IMR-90 (cell line): ENCODE results near the gene TREM2. TPM values are rescaled to one million over a fixed set of nuclear protein-coding genes. Genes with fewer than 3 reads are reported as not detected.

ENCODE experiments used
- ATAC-seq: fragments of 200-7000 bp; cut with Tn5 transposase; 2 replicates; pipeline ENCODE4 v1.9.1; 2020; ENCODE audit warnings: low read depth, mild to moderate bottlenecking, moderate library complexity
- BruUV-seq: library from RNA; stranded (reverse); fragments of 400-500 nt; replicated peaks from 2 replicates; lab custom pipeline; 2021; lab: Mats Ljungman, UMichigan
- CTCF ChIA-PET: fragments of 300-600 bp; formaldehyde crosslinking; extraction: SDS; loops from one replicate; lab custom pipeline; 2021; ENCODE audit warnings: antibody characterized with exemption; lab: Yijun Ruan, JAX
- POLR2A ChIA-PET: fragments of 300-600 bp; sonication (Branson Sonifier 250); formaldehyde crosslinking; loops from one replicate; lab custom pipeline; 2022; ENCODE audit warnings: antibody characterized with exemption; ENCODE audit not compliant: unreplicated experiment; lab: Charles Lee
- DNase-seq: peaks from one replicate; pipeline ENCODE4 v3.0.0; 2013
- H2AFZ ChIP-seq: replicated peaks from 2 replicates; pipeline ENCODE3; 2013; ENCODE audit warnings: low read length, mild to moderate bottlenecking; ENCODE audit not compliant: poor library complexity
- H2AK5ac ChIP-seq: 2 replicates; pipeline ENCODE4 v1.6.1; 2013; ENCODE audit warnings: low read depth, low read length, inconsistent platforms
- H2AK9ac ChIP-seq: replicated peaks from 2 replicates; pipeline ENCODE3; 2013; ENCODE audit warnings: mild to moderate bottlenecking, low read depth, low read length, moderate library complexity; ENCODE audit not compliant: poor library complexity
- H2BK120ac ChIP-seq: 2 replicates; pipeline ENCODE4 v1.6.1; 2013; ENCODE audit warnings: low read depth, low read length, inconsistent platforms
- H2BK15ac ChIP-seq: 3 replicates; pipeline ENCODE4 v1.6.1; 2013; ENCODE audit warnings: low read depth, low read length, inconsistent platforms
- H2BK20ac ChIP-seq: 2 replicates; pipeline ENCODE4 v1.6.1; 2013; ENCODE audit warnings: low read depth, mild to moderate bottlenecking, inconsistent platforms, low read length, moderate library complexity
- H2BK5ac ChIP-seq: 2 replicates; pipeline ENCODE4 v1.6.1; 2013; ENCODE audit warnings: mild to moderate bottlenecking, low read depth, low read length, inconsistent platforms; ENCODE audit not compliant: poor library complexity, severe bottlenecking
- H3K14ac ChIP-seq: replicated peaks from 2 replicates; pipeline ENCODE4 v1.6.1; 2013; ENCODE audit warnings: low read depth, low read length, inconsistent platforms
- H3K18ac ChIP-seq: 2 replicates; pipeline ENCODE4 v1.6.1; 2013; ENCODE audit warnings: low read depth, low read length, control low read depth
- H3K23ac ChIP-seq: 2 replicates; pipeline ENCODE4 v1.6.1; 2013; ENCODE audit warnings: low read depth, low read length, inconsistent platforms
- H3K27ac ChIP-seq: 2 replicates; pipeline ENCODE4 v1.5.1; 2013; ENCODE audit warnings: mild to moderate bottlenecking, control low read depth, low read length; ENCODE audit not compliant: insufficient read depth
- H3K27me3 ChIP-seq: 2 replicates; pipeline ENCODE4 v1.6.1; 2013; ENCODE audit warnings: low read length; ENCODE audit not compliant: control insufficient read depth, insufficient read depth
- H3K36me3 ChIP-seq: 2 replicates; pipeline ENCODE4 v1.6.1; 2013; ENCODE audit warnings: low read length, mixed read lengths; ENCODE audit not compliant: control insufficient read depth, insufficient read depth
- H3K4ac ChIP-seq: 2 replicates; pipeline ENCODE4 v1.6.1; 2013; ENCODE audit warnings: low read depth, low read length, inconsistent platforms
- H3K4me1 ChIP-seq: 2 replicates; pipeline ENCODE4 v1.6.1; 2013; ENCODE audit warnings: low read length, mixed read lengths; ENCODE audit not compliant: control insufficient read depth, insufficient read depth
- H3K4me2 ChIP-seq: 2 replicates; pipeline ENCODE4 v1.6.1; 2013; ENCODE audit warnings: low read depth, mild to moderate bottlenecking, control low read depth, low read length, moderate library complexity
- H3K4me3 ChIP-seq: 2 replicates; pipeline ENCODE4 v1.5.1; 2013; ENCODE audit warnings: low read depth, mild to moderate bottlenecking, control low read depth, low read length, moderate library complexity; ENCODE audit not compliant: insufficient read depth
- H3K56ac ChIP-seq: 2 replicates; pipeline ENCODE4 v1.6.1; 2013; ENCODE audit warnings: low read length, inconsistent platforms; ENCODE audit not compliant: insufficient read depth; ENCODE audit errors: extremely low read depth
- H3K79me1 ChIP-seq, 2 experiments: 2 replicates each; pipeline ENCODE4 v1.6.1; 2013; ENCODE audit warnings: low read length in 2 of 2, inconsistent platforms in 1 of 2, low read depth in 1 of 2
- H3K9ac ChIP-seq: 2 replicates; pipeline ENCODE4 v1.6.1; 2013; ENCODE audit warnings: low read depth, low read length, control low read depth
- H3K9me1 ChIP-seq: 2 replicates; pipeline ENCODE4 v1.6.1; 2013; ENCODE audit warnings: low read length, inconsistent platforms; ENCODE audit not compliant: insufficient read depth
- H3K9me3 ChIP-seq: 2 replicates; pipeline ENCODE4 v1.6.1; 2013; ENCODE audit warnings: low read length; ENCODE audit not compliant: control insufficient read depth, insufficient read depth
- H4K20me1 ChIP-seq: 2 replicates; pipeline ENCODE4 v1.6.1; 2013; ENCODE audit warnings: low read length, inconsistent platforms; ENCODE audit not compliant: insufficient read depth
- H4K5ac ChIP-seq: 2 replicates; pipeline ENCODE4 v1.6.1; 2013; ENCODE audit warnings: mild to moderate bottlenecking, low read depth, low read length, control low read depth
- H4K8ac ChIP-seq, 2 experiments: 2 replicates each; pipeline ENCODE4 v1.6.1; 2013; ENCODE audit warnings: low read depth in 2 of 2, low read length in 2 of 2, control low read depth in 1 of 2, inconsistent platforms in 1 of 2
- H4K91ac ChIP-seq: 2 replicates; pipeline ENCODE4 v1.6.1; 2013; ENCODE audit warnings: low read depth, low read length, inconsistent platforms; ENCODE audit not compliant: insufficient read depth
- CEBPB ChIP-seq: IDR thresholded peaks from 2 replicates; pipeline ENCODE4 v1.6.1; 2012; ENCODE audit warnings: low read depth, low read length, improper control_type of control experiment
- CHD1 ChIP-seq: IDR thresholded peaks from 2 replicates; pipeline ENCODE4 v1.6.1; 2012; ENCODE audit warnings: low read depth, low read length, improper control_type of control experiment
- MAFK ChIP-seq: IDR thresholded peaks from 2 replicates; pipeline ENCODE4 v1.6.1; 2012; ENCODE audit warnings: low read depth, low read length, improper control_type of control experiment
- RCOR1 ChIP-seq: IDR thresholded peaks from 2 replicates; pipeline ENCODE4 v1.6.1; 2012; ENCODE audit warnings: mild to moderate bottlenecking, low read length, improper control_type of control experiment; ENCODE audit not compliant: insufficient replicate concordance
- USF2 ChIP-seq: fragments of 150-350 bp; IDR thresholded peaks from 2 replicates; pipeline ENCODE4 v1.6.1; 2017; ENCODE audit warnings: mild to moderate bottlenecking, antibody characterized with exemption, low read length, low read depth
- dilution Hi-C: fragments of 300-500 bp; cut with HindIII; formaldehyde crosslinking; loops from one replicate; pipeline ENCODE4 v1.14.3; 2018; ENCODE audit warnings: low sequenced_read_pairs; ENCODE audit not compliant: unreplicated experiment
- in situ Hi-C: fragments of 300-500 bp; cut with MboI; formaldehyde crosslinking; loops from 3 replicates; pipeline ENCODE4 v1.14.3; 2019; ENCODE audit warnings: low sequenced_read_pairs, inconsistent platforms, mixed read lengths
- intact Hi-C: fragments of 100-400 bp; cut with micrococcal nuclease; formaldehyde crosslinking; loops from 2 replicates; pipeline ENCODE4 v1.10.0; 2022
- polyA plus RNA-seq, 3 experiments: library from polyadenylated mRNA; depleted of rRNA; stranded (reverse); fragments of >200 nt; gene quantifications; 2 replicates each; pipeline ENCODE4 v1.2.3, GENCODE V29; 2012; ENCODE audit warnings: low replicate concordance in 1 of 3
- total RNA-seq: library from RNA; depleted of rRNA; stranded (reverse); fragments of >200 nt; gene quantifications from 2 replicates; pipeline ENCODE4 v1.2.3, GENCODE V29; 2012
- TF ChIP-seq, protein P1 (sequence below): fragments of 150-350 bp; IDR thresholded peaks from 2 replicates; pipeline ENCODE4 v1.6.1; 2016; ENCODE audit warnings: low read depth, mild to moderate bottlenecking, low read length, moderate library complexity, borderline replicate concordance

TREM2 gene
- total and polyA plus RNA-seq, 2 of the 4 experiments (the other 2 are of a cell fraction), result not detected

GRCh38 chr6:41136911-41137310 lies 26.0 kb downstream of the TREM2 start:
- no peak overlapping the region for H2BK120ac ChIP-seq
- H3K27ac ChIP-seq, result no peak overlapping the region
- no peaks in the 10 kb centered on the region for H3K79me1 ChIP-seq
- H4K91ac ChIP-seq, result no peak overlapping the region
- no peak overlapping the region for H3K18ac ChIP-seq
- H2AK9ac ChIP-seq, result no peak overlapping the region
- H2BK15ac ChIP-seq, result no peak overlapping the region
- H2AFZ ChIP-seq, result no peak overlapping the region
- no peak overlapping the region for H2BK5ac ChIP-seq
- dilution Hi-C loops (no loop called here), intact Hi-C loops (no loop called here), in situ Hi-C loops (no loop called here)
- H4K8ac ChIP-seq, result no peak overlapping the region
- H3K4ac ChIP-seq, result no peak overlapping the region
- ChIA-PET POLR2A (no interaction called here), CTCF (no interaction called here)
- H3K9me3 ChIP-seq, result no peaks in the 10 kb centered on the region
- ATAC-seq (no peak), DNase-seq (no peak)
- no peak overlapping the region for H3K4me3 ChIP-seq
- no peak overlapping the region for H3K14ac ChIP-seq
- no peak overlapping the region for H4K5ac ChIP-seq
- no peak overlapping the region for H2BK20ac ChIP-seq
- no peak overlapping the region for H2AK5ac ChIP-seq
- H3K4me2 ChIP-seq, result no peak overlapping the region
- no peaks in the 10 kb centered on the region for H3K9me1 ChIP-seq
- no peak overlapping the region for H3K56ac ChIP-seq
- H3K27me3 ChIP-seq, result no peaks in the 10 kb centered on the region
- no peaks in the 10 kb centered on the region for H3K4me1 ChIP-seq
- no peaks in the 10 kb centered on the region for H4K20me1 ChIP-seq
- H3K36me3 ChIP-seq, result no peaks in the 10 kb centered on the region
- TF ChIP-seq CEBPB (no peak), RCOR1 (no peak), CHD1 (no peak), USF2 (no peak), MAFK (no peak)
- TF ChIP-seq, protein P1, sequence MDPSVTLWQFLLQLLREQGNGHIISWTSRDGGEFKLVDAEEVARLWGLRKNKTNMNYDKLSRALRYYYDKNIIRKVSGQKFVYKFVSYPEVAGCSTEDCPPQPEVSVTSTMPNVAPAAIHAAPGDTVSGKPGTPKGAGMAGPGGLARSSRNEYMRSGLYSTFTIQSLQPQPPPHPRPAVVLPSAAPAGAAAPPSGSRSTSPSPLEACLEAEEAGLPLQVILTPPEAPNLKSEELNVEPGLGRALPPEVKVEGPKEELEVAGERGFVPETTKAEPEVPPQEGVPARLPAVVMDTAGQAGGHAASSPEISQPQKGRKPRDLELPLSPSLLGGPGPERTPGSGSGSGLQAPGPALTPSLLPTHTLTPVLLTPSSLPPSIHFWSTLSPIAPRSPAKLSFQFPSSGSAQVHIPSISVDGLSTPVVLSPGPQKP, result no peak
- no TSS peak for BruUV-seq
- no peak overlapping the region for H3K23ac ChIP-seq
- no peak overlapping the region for H3K9ac ChIP-seq
